GM21390 (cell line): ENCODE data around the gene DENND2D.
"Not testable (repeated sequence)": the region's sequence is repeated elsewhere in the genome, so short reads cannot be mapped to it uniquely, and the experiment has no call there.

Source experiments
- ATAC-seq: cut with Tn5 transposase; IDR thresholded peaks from one replicate; pipeline ENCODE4 v1.9.1; 2021; ENCODE audit not compliant: unreplicated experiment

DENND2D gene

DNA sequence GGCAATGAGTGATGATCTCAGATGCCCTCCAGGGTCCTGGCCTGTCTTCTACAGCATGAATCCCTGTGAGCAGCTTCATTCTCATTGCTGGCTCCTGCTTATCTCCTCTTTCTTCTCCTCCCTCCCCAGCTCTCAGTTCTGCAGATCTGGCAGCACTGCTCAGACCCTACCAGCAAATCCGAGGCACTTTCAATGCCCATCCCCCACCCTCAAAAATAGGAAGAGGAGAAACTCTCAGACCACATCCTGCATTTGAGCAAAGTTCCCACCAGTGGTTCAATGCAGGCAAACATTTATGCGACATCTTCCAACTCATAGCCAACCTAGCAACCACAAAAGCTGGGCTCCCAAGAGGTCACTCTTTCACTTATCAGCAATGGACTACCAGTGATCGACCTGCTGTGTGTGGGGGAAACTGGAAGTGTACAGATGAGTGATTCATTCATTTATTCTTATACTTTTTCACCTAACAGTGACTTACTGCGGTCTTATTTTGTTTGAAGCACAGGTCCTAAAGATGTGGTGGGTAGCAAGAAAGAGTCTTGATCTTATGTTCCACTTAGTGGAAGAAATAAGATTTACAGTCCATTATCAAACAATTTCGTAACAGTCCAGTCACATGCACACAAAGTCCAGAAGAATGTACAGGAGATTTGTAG lies 21.3 kb upstream of the DENND2D start:
- ATAC-seq, result peak; percentile 49

- no peak for ATAC-seq
These were observed 20.8 kb upstream of the DENND2D start for GRCh38 chr1:111221276-111221632.

- ATAC-seq, result no peak
These were observed 19.9 kb upstream of the DENND2D start for GRCh38 chr1:111220302-111220890.

- peak; percentile 39 for ATAC-seq
These were observed 19.3 kb upstream of the DENND2D start for GRCh38 chr1:111219557-111220286.

DNA sequence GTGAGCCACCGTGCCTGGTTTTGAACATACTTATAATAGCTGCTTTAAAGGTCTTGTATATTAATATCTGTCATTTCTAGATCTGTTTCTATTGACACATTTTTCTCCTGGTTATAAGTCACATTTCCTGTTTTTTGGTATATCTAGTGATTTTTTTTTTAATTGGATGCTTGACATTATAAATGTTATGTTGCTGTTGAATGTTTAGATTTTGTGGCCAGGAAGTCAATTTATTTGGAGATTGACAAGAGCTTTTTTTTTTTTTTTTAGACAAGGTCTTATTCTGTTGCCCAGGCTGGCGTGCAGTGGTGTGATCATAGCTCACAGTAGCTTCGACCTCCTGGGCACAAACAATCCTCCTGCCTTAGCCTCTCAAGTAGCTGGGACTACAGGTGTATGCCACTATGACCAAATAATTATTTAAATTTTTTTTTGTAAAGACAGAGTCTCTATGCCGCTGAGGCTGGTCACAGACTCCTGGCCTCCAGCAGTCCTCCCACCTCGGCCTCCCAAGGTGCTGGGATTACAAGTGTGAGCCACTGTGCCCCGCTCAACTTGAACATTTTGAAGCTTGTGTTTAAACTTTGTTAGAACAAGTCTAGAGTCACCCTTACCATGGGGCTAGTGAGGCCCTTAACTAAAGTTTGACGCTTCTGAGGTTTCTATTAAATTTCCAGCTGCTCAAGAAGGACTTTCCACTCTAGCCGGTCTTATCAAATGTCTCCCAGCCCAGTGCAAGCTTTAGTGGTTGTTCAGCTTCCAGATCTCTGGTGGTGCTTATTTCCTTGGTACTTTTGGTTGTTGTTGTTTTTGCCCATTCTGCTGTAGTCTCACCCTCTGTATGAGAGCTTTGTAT lies 18.5 kb upstream of the DENND2D start:
- ATAC-seq, result no peak

GRCh38 chr1:111217183-111217910 lies 16.9 kb upstream of the DENND2D start:
- ATAC-seq, result no peak

DNA sequence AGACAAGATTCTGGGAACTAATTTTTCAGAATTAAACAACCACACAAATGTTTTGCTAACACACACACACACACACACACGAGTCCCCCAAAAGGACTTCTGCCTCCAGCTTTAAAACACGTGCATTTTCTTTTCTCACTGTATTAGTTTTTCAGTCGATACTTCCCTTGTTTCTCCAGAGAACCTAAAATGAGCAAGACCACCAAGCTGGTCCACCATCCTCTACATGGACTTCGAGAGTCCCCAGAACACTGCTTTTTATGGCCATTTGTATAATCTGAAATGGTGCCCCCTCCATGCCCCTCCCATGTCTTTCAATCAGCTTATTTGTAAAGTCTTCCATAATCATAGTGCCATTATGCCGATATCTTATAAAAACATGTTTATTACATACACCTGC lies 16.3 kb upstream of the DENND2D start:
- ATAC-seq, result no peak

GRCh38 chr1:111215285-111215684 lies 14.8 kb upstream of the DENND2D start:
- not testable (repeated sequence) for ATAC-seq

GRCh38 chr1:111214884-111215283 lies 14.4 kb upstream of the DENND2D start:
- no peak for ATAC-seq

- ATAC-seq, result no peak
These were observed 13.8 kb upstream of the DENND2D start for GRCh38 chr1:111214074-111214801.

- no peak for ATAC-seq
These were observed 13.0 kb upstream of the DENND2D start for GRCh38 chr1:111213412-111213811.

DNA sequence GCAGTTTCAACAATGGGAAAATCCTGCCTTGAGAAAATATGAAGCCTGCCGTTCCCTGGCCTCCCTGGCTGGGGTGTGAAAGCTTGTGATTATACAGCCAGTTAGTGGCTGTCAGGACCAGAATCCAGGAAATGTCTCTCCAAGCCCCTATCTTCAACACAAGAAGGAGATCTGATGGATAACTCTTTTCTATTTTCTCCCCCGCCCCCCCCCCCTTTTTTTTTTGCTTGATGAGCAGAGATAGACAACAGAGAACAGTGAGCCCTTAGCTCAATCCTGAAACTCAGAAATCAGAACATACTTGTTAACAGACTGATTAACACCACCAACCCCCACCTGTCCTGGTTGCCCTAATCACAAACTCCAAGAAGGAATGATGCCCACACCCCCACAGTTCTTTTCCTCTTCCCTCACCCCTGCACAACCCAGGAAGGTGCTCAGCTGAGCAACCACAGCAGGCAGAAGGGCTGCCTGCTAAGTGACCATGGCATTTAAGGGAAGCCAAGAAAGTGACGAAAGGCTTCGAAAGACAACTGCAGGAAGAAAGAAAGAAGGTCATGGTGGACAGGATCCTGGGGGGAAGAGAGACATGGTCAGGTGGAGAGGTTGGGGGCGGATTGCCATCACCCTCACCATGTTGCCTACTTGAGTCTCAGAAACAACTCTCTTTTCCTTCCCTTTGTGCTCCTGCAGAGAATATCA lies 12.3 kb upstream of the DENND2D start:
- ATAC-seq, result no peak

DNA sequence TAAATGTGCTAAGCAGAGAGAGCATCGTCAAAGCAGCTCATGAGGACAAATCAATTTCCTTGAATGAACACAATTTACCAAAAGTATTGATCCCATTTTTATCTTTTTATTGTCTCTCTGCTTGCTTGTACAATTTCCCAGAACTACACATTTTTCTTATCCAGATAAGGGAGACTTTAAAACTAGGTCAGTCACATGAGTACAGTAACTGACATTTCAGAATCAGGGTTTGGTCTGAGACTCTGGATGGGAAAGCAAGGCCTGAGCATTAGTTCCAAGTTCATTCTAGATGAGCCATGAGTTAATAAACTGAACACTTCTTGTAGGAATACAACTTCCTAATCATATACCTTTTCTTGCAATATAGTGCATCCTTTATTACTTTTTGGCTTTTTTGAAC lies 11.5 kb upstream of the DENND2D start:
- no peak for ATAC-seq

- ATAC-seq, result no peak
These were observed 9.2 kb upstream of the DENND2D start for GRCh38 chr1:111209622-111210021.

DNA sequence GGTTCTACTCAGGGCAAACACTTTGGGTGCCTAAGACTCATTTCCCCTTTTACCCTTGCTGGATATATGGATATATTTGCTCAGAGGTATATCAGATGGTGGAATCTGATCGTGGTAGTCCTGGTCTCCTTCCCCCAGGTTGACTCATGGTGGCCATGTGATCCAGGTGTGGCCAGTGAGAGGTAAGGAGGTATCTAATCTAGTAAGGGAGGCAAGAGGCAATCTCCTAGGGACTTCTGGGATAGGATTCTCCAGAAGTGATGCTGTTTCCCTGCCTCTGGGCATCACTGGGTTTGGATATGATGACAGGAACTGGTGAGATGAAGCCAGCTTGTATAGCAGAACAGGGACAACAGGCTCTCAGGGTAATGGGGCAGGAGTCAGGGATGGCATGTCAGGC lies 8.5 kb upstream of the DENND2D start:
- no peak for ATAC-seq

DNA sequence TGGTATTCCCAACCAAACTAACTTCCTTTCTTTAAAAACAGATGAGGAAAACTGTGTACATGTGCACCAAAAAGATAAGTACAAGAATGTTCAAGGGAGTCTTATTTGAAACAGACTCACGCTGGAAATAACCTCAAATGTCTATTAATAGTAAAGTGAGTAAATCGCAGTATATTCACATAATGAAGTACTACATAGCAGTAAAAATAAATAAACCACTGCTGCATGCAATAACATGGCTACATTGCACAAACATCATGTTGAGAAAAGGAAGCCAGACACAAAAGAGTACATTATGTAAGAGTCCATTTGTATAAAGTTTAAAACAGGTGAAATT lies 5.2 kb upstream of the DENND2D start:
- ATAC-seq, result no peak

- ATAC-seq, result no peak
These were observed 4.7 kb upstream of the DENND2D start for GRCh38 chr1:111204983-111205713.

- peak; percentile 54 for ATAC-seq
These were observed 3.9 kb upstream of the DENND2D start for GRCh38 chr1:111204201-111204982.
